MM.1S (cell line): ENCODE measurements around the gene MECP2.
A peak's percentile ranks its signal among the peaks of the same experiment; 100 is the strongest.

Experiments used
- DNase-seq: peaks from one replicate; pipeline ENCODE4 v3.0.0-alpha.2; 2015
- H2AFZ ChIP-seq: fragments of 300-600 bp; sonication (generic); 2 replicates; pipeline ENCODE4 v1.6.0; 2016; ENCODE audit warnings: antibody characterized with exemption, low read length
- H3F3A ChIP-seq: fragments of 300-600 bp; sonication (generic); 2 replicates; pipeline ENCODE4 v1.6.1; 2016; ENCODE audit warnings: mild to moderate bottlenecking, antibody characterized with exemption, low read length, moderate library complexity, mixed read lengths; ENCODE audit not compliant: insufficient read depth
- H3K27ac ChIP-seq: fragments of 300-600 bp; sonication (generic); 2 replicates; pipeline ENCODE4 v1.5.1; 2016; ENCODE audit warnings: mild to moderate bottlenecking, low read length
- H3K27me3 ChIP-seq: fragments of 300-600 bp; sonication (generic); replicated peaks from 2 replicates; pipeline ENCODE4 v1.6.0; 2016; ENCODE audit warnings: low read length; ENCODE audit not compliant: insufficient read depth
- H3K36me3 ChIP-seq: fragments of 300-600 bp; sonication (generic); replicated peaks from 2 replicates; pipeline ENCODE4 v1.6.1; 2016; ENCODE audit warnings: mild to moderate bottlenecking, low read length, mixed read lengths; ENCODE audit not compliant: insufficient read depth
- H3K4me1 ChIP-seq: fragments of 300-600 bp; sonication (generic); 2 replicates; pipeline ENCODE4 v1.6.1; 2016; ENCODE audit warnings: low read length, mixed read lengths
- H3K4me2 ChIP-seq: fragments of 300-600 bp; sonication (generic); 2 replicates; pipeline ENCODE4 v1.6.0; 2016; ENCODE audit warnings: low read depth, low read length
- H3K4me3 ChIP-seq: fragments of 300-600 bp; sonication (generic); 2 replicates; pipeline ENCODE4 v1.5.1; 2016; ENCODE audit warnings: low read length, mixed read lengths
- H3K79me2 ChIP-seq: fragments of 300-600 bp; sonication (generic); 2 replicates; pipeline ENCODE4 v1.6.1; 2016; ENCODE audit warnings: mixed run types, low read length, mixed read lengths
- H3K9ac ChIP-seq: fragments of 300-600 bp; sonication (generic); 2 replicates; pipeline ENCODE4 v1.6.1; 2016; ENCODE audit warnings: low read length, mixed read lengths
- H3K9me2 ChIP-seq: fragments of 300-600 bp; sonication (generic); replicated peaks from 2 replicates; pipeline ENCODE4 v1.6.1; 2016; ENCODE audit warnings: mild to moderate bottlenecking, low read length, mixed read lengths; ENCODE audit not compliant: insufficient read depth
- H3K9me3 ChIP-seq: fragments of 300-600 bp; sonication (generic); replicated peaks from 2 replicates; pipeline ENCODE4 v1.6.1; 2016; ENCODE audit warnings: mild to moderate bottlenecking, low read length, mixed read lengths; ENCODE audit not compliant: insufficient read depth
- H4K20me1 ChIP-seq: fragments of 300-600 bp; sonication (generic); 2 replicates; pipeline ENCODE4 v1.6.1; 2016; ENCODE audit warnings: mild to moderate bottlenecking, low read length, moderate library complexity, mixed read lengths; ENCODE audit not compliant: insufficient read depth
- CTCF ChIP-seq: fragments of 300-600 bp; sonication (generic); IDR thresholded peaks from 2 replicates; pipeline ENCODE4 v1.5.1; 2016; ENCODE audit warnings: antibody characterized with exemption, low read length, mixed read lengths
- EZH2 ChIP-seq: fragments of 300-600 bp; sonication (generic); optimal IDR thresholded peaks from 2 replicates; pipeline ENCODE3; 2017; ENCODE audit warnings: low read depth, mild to moderate bottlenecking, antibody characterized with exemption, low read length, mixed read lengths
- EZH2phosphoT487 ChIP-seq: fragments of 300-600 bp; sonication (generic); IDR thresholded peaks from 2 replicates; pipeline ENCODE4 v1.6.1; 2018; ENCODE audit warnings: antibody characterized with exemption, low read length

MECP2 gene

GRCh38 chrX:153988493-153988892, 109.0 kb downstream of the MECP2 start:
- H3K9me3 ChIP-seq: no peaks in the 10 kb centered on the region
- DNase-seq: no peak
- H3K27me3 ChIP-seq: no peaks in the 10 kb centered on the region
- H3K4me2 ChIP-seq: no peak overlapping the region
- H3K4me3 ChIP-seq: no peak overlapping the region
- H3K79me2 ChIP-seq: no peaks in the 10 kb centered on the region
- H3K9me2 ChIP-seq: no peaks in the 10 kb centered on the region
- H2AFZ ChIP-seq: no peak overlapping the region
- peaks cover 7% of the 10 kb centered on the region; the same call in 1 of the 2 replicates for H3F3A ChIP-seq
- TF ChIP-seq EZH2: no peak
- no peak for TF ChIP-seq CTCF
- no peak for TF ChIP-seq EZH2phosphoT487
- peaks cover 14% of the 10 kb centered on the region for H3K4me1 ChIP-seq
- H4K20me1 ChIP-seq: no peaks in the 10 kb centered on the region
- no peak overlapping the region for H3K27ac ChIP-seq
- no peak overlapping the region for H3K9ac ChIP-seq
- no peaks in the 10 kb centered on the region for H3K36me3 ChIP-seq

GRCh38 chrX:153984351-153985178, 113.0 kb downstream of the MECP2 start:
- no peak for TF ChIP-seq EZH2
- TF ChIP-seq EZH2phosphoT487: no peak
- TF ChIP-seq CTCF: no peak
- Histone ChIP-seq H3K4me2 (peak overlapping the region; percentile 60; the same call in 1 of the 2 replicates), H4K20me1 (no peaks in the 10 kb centered on the region), H3K9ac (peak overlapping the region; percentile 45; the same call in 1 of the 2 replicates), H3K79me2 (no peaks in the 10 kb centered on the region), H3K36me3 (no peaks in the 10 kb centered on the region), H3K9me3 (no peaks in the 10 kb centered on the region), H3K4me3 (no peak overlapping the region), H3K27ac (peak overlapping the region; percentile 93; the same call in 1 of the 2 replicates), H3F3A (peaks cover 26% of the 10 kb centered on the region), H3K9me2 (no peaks in the 10 kb centered on the region), H3K27me3 (no peaks in the 10 kb centered on the region), H2AFZ (no peak overlapping the region), H3K4me1 (peaks cover 39% of the 10 kb centered on the region)
- DNase-seq: no peak

GRCh38 chrX:153983321-153983801, 114.2 kb downstream of the MECP2 start:
- DNase-seq: no peak
- Histone ChIP-seq H4K20me1 (no peaks in the 10 kb centered on the region), H3K9me2 (no peaks in the 10 kb centered on the region), H3K4me3 (no peak overlapping the region), H3K9ac (no peak overlapping the region), H3K4me1 (peaks cover 39% of the 10 kb centered on the region), H3K79me2 (no peaks in the 10 kb centered on the region), H3K27ac (no peak overlapping the region), H3K9me3 (no peaks in the 10 kb centered on the region), H2AFZ (no peak overlapping the region), H3K27me3 (no peaks in the 10 kb centered on the region), H3K36me3 (no peaks in the 10 kb centered on the region), H3F3A (peaks cover 26% of the 10 kb centered on the region), H3K4me2 (no peak overlapping the region)
- TF ChIP-seq EZH2phosphoT487 (no peak), EZH2 (no peak), CTCF (no peak)
